GM12878 (cell line): ENCODE data around the gene RPL37.

Experiments
- NR2C1 ChIP-seq: fragments of 450-650 bp; IDR thresholded peaks from 2 replicates; pipeline ENCODE4 v1.6.1; 2017; ENCODE audit warnings: antibody characterized with exemption, mild to moderate bottlenecking, moderate library complexity
- POLR2A ChIP-seq: IDR thresholded peaks from 2 replicates; pipeline ENCODE4 v1.6.1; 2011; ENCODE audit warnings: low read depth, mild to moderate bottlenecking, low read length
- YY1 ChIP-seq: IDR thresholded peaks from 2 replicates; pipeline ENCODE4 v1.6.1; 2011; ENCODE audit warnings: low read depth, mild to moderate bottlenecking, low read length
- TF ChIP-seq, protein P1 (sequence below), 3 experiments: IDR thresholded peaks in 2 of 3; conservative IDR thresholded peaks in 1 of 3; 2 replicates each; pipeline ENCODE4 v1.5.1; 2011; ENCODE audit warnings: low read depth in 3 of 3, low read length in 3 of 3, mild to moderate bottlenecking in 3 of 3, control low read depth in 2 of 3, moderate library complexity in 2 of 3, inconsistent platforms in 1 of 3, mixed read lengths in 1 of 3; ENCODE audit not compliant: control insufficient read depth in 2 of 3, insufficient read depth in 1 of 3; ENCODE audit errors: extremely low read depth in 1 of 3

DNA sequence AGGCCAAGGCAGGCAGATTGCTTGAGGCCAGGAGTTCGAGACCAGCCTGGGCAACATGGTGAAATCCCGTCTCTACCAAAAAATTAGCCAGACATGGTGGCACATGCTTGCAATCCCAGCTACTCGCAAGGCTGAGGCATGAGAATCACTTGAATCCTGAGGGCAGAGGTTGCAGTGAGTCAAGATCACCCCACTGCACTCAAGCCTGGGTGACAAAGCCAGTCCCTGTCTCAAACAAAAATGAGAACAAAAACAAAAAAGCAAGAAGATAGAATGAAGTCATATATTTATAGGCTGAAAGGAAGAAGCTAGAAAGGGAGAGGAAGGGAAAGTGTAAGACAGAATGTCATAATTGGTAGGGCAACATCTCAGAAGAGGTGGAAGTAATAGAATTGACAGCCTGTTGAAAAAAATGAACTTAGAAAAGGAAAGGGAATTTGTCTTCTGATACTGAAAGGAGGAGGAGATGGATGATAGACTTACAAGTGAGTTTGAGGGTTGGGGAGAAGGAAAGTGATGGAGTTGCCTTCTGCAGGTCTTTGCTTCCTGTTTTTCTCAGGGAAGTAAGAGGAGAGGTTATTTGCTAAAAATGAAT lies 38.4 kb upstream of the RPL37 start:
- TF ChIP-seq NR2C1: no peak
- TF ChIP-seq, protein P1, sequence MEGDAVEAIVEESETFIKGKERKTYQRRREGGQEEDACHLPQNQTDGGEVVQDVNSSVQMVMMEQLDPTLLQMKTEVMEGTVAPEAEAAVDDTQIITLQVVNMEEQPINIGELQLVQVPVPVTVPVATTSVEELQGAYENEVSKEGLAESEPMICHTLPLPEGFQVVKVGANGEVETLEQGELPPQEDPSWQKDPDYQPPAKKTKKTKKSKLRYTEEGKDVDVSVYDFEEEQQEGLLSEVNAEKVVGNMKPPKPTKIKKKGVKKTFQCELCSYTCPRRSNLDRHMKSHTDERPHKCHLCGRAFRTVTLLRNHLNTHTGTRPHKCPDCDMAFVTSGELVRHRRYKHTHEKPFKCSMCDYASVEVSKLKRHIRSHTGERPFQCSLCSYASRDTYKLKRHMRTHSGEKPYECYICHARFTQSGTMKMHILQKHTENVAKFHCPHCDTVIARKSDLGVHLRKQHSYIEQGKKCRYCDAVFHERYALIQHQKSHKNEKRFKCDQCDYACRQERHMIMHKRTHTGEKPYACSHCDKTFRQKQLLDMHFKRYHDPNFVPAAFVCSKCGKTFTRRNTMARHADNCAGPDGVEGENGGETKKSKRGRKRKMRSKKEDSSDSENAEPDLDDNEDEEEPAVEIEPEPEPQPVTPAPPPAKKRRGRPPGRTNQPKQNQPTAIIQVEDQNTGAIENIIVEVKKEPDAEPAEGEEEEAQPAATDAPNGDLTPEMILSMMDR (IDR thresholded peaks at IDR 0.05 in 2 of 3, conservative IDR thresholded peaks at IDR 0.05 in 1 of 3; ENCODE audit: control insufficient read depth in 2 of 3, extremely low read depth in 1 of 3, insufficient read depth in 1 of 3, low read depth in 3 of 3, low read length in 3 of 3): no peak
- TF ChIP-seq POLR2A: no peak
- TF ChIP-seq YY1: no peak
